Lower leg skin (tissue), 4 donors: ENCODE data around the gene GZF1. TPM values are rescaled to one million over a fixed set of nuclear protein-coding genes. Genes with fewer than 3 reads are reported as not detected.

Experiments
- DNase-seq, 2 donors: peaks; one replicate each; pipeline ENCODE4 v3.0.0-alpha.2; 2019; ENCODE audit warnings: low spot score in 2 of 2
- H3K4me3 ChIP-seq: fragments of 200-600 bp; sonication (generic); 2 replicates; pipeline ENCODE4 v1.5.1; 2017; ENCODE audit warnings: mild to moderate bottlenecking, low read depth; ENCODE audit not compliant: poor library complexity, severe bottlenecking
- POLR2A ChIP-seq, 2 donors: fragments of 450-650 bp; IDR thresholded peaks; one replicate each; pipeline ENCODE4 v1.6.1; 2016 to 2017; ENCODE audit warnings: antibody characterized with exemption in 2 of 2, mild to moderate bottlenecking in 1 of 2, moderate library complexity in 1 of 2
- whole genome bisulfite sequencing, 2 donors: methylation state at CpG; one replicate each; pipeline ENCODE4 v1.1.5; 2018; 5-methylcytosine and 5-hydroxymethylcytosine counted together
- intact Hi-C: fragments of 100-400 bp; cut with DNase I; formaldehyde crosslinking; loops from one replicate; pipeline ENCODE4 v1.15.0; 2023; ENCODE audit warnings: low total_unique reads
- total RNA-seq, 4 donors: library from RNA; depleted of rRNA; stranded (reverse); fragments of >200 nt; gene quantifications; one replicate each; pipeline ENCODE4 v1.1.0, GENCODE V29; 2016
- TF ChIP-seq, protein P1 (sequence below), 3 donors: fragments of 450-650 bp; IDR thresholded peaks; one replicate each; pipeline ENCODE4 v1.5.1; 2016; ENCODE audit warnings: antibody characterized with exemption in 3 of 3, mild to moderate bottlenecking in 3 of 3, moderate library complexity in 2 of 3

Gene GZF1
- total RNA-seq, 4 donors from 2014 or later, result 4.4 to 15.1 (median 13.5) TPM

DNA sequence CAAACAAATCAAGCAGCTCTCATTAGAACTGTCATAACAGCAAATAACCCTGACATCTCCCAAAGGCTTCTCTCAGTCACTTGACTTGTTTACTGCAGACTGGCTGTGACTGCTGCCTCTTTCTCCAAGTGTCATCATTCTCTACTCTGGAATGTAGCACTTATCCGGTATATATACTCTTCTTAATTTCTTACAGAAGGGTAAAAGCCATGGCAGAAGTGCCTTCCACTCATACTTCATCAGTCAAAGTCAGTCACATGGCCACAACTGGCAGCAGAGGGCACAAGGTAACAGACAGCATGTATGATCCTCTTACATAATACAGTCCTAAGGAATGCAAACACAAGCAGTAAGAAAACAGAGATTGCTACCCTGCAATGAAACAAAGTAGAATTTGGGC is 50.0 kb downstream of the GZF1 start:
- TF ChIP-seq, protein P1, sequence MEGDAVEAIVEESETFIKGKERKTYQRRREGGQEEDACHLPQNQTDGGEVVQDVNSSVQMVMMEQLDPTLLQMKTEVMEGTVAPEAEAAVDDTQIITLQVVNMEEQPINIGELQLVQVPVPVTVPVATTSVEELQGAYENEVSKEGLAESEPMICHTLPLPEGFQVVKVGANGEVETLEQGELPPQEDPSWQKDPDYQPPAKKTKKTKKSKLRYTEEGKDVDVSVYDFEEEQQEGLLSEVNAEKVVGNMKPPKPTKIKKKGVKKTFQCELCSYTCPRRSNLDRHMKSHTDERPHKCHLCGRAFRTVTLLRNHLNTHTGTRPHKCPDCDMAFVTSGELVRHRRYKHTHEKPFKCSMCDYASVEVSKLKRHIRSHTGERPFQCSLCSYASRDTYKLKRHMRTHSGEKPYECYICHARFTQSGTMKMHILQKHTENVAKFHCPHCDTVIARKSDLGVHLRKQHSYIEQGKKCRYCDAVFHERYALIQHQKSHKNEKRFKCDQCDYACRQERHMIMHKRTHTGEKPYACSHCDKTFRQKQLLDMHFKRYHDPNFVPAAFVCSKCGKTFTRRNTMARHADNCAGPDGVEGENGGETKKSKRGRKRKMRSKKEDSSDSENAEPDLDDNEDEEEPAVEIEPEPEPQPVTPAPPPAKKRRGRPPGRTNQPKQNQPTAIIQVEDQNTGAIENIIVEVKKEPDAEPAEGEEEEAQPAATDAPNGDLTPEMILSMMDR (IDR thresholded peaks at IDR 0.05), result no peak
- TF ChIP-seq POLR2A (IDR thresholded peaks at IDR 0.05), result no peak
- intact Hi-C loops, result loop anchor here (10.0 kb wide), 1 partner anchor 1633 kb away; no protein-coding TSS in a partner anchor
- 32 to 38% methylated on average over 1 of the region's 1 CpG for WGBS, 2 donors

DNA sequence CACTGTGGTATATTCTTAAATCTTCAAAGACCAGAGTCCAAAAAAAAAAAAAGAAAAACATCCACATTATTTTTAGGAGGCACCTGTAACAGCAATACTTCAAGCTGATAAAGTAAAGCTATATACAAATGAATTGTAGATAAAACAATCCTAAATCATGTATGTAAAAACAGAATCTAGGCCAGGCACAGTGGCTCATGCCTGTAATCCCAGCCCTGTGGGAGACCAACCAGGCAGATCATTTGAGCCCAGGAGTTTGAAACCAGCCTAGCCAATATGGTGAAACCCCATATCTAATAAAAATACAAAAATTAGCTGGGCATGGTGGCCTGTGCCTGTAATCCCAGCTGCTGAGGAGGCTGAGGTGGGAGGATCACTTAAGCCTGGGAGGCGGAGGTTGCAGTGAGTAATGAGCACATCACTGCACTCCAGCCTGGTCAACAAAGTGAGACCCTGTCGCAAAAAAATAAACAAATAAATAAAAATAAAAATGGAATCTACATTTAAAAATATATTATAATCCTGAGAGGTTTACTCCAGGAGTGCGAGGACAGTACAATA is 52.0 kb downstream of the GZF1 start:
- 77 to 93% methylated on average over 3 of the region's 3 CpGs for WGBS, 2 donors
- intact Hi-C loops, result loop anchor here (10.0 kb wide), 1 partner anchor 1631 kb away; no protein-coding TSS in a partner anchor
- H3K4me3 ChIP-seq, result no peak overlapping the region
- no peak for DNase-seq
- no peak for TF ChIP-seq POLR2A (IDR thresholded peaks at IDR 0.05)
- TF ChIP-seq, protein P1 (IDR thresholded peaks at IDR 0.05), result no peak

More for the DNA sequence above, 50.0 kb downstream of the GZF1 start:
- no peak overlapping the region for H3K4me3 ChIP-seq
- no peak for DNase-seq

DNA sequence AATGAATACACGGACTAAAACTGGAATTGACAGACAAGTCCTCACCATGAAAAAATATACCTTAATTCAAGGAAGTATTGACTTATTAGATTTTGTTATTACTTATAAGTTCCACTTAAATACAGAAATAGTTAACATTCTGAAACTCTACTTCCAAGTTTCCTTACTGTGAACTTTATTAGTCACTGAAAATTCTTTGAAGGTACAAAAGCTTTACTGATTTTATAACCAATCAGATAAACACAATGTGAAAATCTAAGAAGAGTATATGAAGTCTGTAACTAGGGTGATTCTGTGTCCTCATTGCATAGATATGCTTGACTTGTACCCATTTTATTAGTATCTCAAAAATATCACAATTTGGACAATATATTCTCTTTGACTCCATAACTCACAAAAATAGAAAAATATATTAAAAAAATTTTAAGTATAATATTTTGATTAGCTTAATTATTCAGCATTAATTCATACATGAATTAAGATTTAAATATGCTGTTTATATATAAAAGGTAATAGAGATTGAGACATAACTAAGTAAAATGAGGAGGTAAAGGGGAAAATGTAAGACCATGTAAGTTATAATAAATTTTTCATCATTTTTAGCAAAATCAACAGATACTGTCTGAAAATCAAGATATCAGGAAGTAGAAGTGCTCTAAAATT is 52.7 kb downstream of the GZF1 start:
- intact Hi-C loops, result loop anchor here (10.0 kb wide), 1 partner anchor 1630 kb away; no protein-coding TSS in a partner anchor
- no peak for DNase-seq
- no peak for TF ChIP-seq POLR2A (IDR thresholded peaks at IDR 0.05)
- WGBS, 2 donors, result 74 to 90% methylated on average over 1 of the region's 1 CpG
- H3K4me3 ChIP-seq, result no peak overlapping the region

DNA sequence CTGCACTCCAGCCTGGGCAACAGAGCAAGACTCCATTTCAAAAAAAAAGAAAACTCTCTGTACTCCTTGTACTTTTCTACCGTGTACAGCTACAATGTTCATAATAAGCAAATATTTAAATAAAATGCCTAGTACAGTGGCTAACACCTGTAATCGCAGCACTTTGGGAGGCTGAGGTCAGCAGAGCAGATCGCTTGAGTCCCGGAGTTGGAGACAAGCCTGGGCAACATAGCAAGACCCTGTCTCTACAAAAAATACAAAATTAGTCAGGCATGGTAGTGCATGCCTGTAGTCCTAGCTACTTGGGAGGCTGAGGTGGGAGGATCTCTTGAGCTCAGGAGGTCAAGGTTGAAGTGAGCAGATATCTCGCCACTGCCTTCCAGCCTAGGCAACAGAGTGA is 53.6 kb downstream of the GZF1 start:
- 92 to 95% methylated on average over 5 of the region's 5 CpGs for WGBS, 2 donors
- no peak for DNase-seq
- intact Hi-C loops, result loop anchor here (10.0 kb wide), 1 partner anchor 1629 kb away; no protein-coding TSS in a partner anchor
- no peak overlapping the region for H3K4me3 ChIP-seq
- no peak for TF ChIP-seq POLR2A (IDR thresholded peaks at IDR 0.05)
- TF ChIP-seq, protein P1 (IDR thresholded peaks at IDR 0.05), result no peak

DNA sequence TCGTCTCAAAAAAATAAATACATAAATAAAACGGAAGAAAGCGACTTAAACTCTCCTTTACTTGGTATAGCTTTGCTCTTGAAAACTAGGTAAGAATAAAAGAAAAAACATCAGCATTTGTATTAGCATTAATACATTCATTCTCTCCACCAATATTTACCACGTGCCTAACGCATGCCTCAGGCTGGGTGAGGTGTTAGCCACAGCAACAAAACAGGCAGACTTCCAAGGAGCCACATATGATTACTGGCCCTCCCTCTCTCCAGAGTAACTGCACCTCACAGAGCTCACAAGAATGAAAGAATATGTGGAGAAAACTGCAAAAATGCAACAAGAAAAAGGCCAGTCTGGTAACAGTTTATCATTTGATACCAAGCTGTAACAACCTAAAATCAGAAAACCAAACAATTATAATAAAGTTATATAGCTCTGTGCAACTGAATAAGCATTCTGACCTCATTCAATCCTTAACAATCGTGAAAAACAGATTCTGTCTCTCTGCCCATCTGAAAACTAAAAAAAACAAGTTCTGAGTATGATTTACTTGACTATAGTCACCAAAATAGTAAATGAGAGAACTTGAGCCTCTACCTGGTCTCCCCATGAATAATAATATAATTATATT is 54.1 kb downstream of the GZF1 start:
- intact Hi-C loops, result loop anchor here (10.0 kb wide), 1 partner anchor 1629 kb away; no protein-coding TSS in a partner anchor
- H3K4me3 ChIP-seq, result no peak overlapping the region
- TF ChIP-seq POLR2A (IDR thresholded peaks at IDR 0.05), result no peak
- TF ChIP-seq, protein P1 (IDR thresholded peaks at IDR 0.05), result no peak
- DNase-seq, result no peak
- whole genome bisulfite sequencing, 2 donors, result 65 to 66% methylated on average over 6 of the region's 6 CpGs

DNA sequence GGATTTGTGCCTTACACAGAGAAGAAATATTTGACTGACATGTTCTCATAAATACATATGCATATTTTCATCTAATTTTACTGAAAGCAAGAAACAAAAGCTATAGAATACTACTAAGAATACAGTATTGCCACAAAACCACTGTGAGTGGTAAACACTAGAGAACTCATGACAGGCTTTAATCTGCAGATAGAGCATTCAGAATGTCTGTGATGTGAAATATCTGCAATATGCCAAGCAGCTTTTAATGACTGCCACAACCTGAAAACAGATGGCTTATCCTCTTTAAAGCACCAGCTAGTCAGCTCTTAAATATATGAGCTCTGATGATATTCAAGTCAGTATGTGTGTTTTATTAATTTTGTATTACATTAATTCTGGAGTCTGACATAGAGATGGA is 55.9 kb downstream of the GZF1 start:
- H3K4me3 ChIP-seq, result no peak overlapping the region
- DNase-seq, result no peak
- TF ChIP-seq POLR2A (IDR thresholded peaks at IDR 0.05), result no peak
- TF ChIP-seq, protein P1 (IDR thresholded peaks at IDR 0.05), result no peak
- intact Hi-C loops, result loop anchor here (10.0 kb wide), 1 partner anchor 1627 kb away; no protein-coding TSS in a partner anchor
